Neural progenitor cell (in vitro differentiated cells): ENCODE results near the gene COL17A1. TPM values are rescaled to one million over a fixed set of nuclear protein-coding genes. Genes with fewer than 3 reads are reported as not detected.

Experiments
- DNase-seq: peaks from one replicate; pipeline ENCODE4 v3.0.0-alpha.2; 2016; ENCODE audit warnings: low spot score
- H2AFZ ChIP-seq: fragments of 200-600 bp; sonication (generic); replicated peaks from 2 replicates; pipeline ENCODE4 v1.6.1; 2016; ENCODE audit warnings: antibody characterized with exemption
- H3F3A ChIP-seq: fragments of 200-600 bp; sonication (generic); 2 replicates; pipeline ENCODE4 v1.6.1; 2016; ENCODE audit warnings: antibody characterized with exemption, low read depth
- H3K27ac ChIP-seq: fragments of 200-600 bp; sonication (generic); 2 replicates; pipeline ENCODE4 v1.5.1; 2016; ENCODE audit warnings: mild to moderate bottlenecking
- H3K27me3 ChIP-seq: fragments of 200-600 bp; sonication (generic); 2 replicates; pipeline ENCODE4 v1.6.1; 2016; ENCODE audit warnings: mild to moderate bottlenecking, moderate library complexity
- H3K36me3 ChIP-seq: fragments of 200-600 bp; sonication (generic); 2 replicates; pipeline ENCODE4 v1.5.1; 2016
- H3K4me1 ChIP-seq: fragments of 200-600 bp; sonication (generic); 2 replicates; pipeline ENCODE4 v1.6.1; 2016; ENCODE audit warnings: mixed run types
- H3K4me2 ChIP-seq: fragments of 200-600 bp; sonication (generic); 2 replicates; pipeline ENCODE4 v1.6.1; 2016
- H3K4me3 ChIP-seq: fragments of 200-600 bp; sonication (generic); 2 replicates; pipeline ENCODE4 v1.5.1; 2016
- H3K79me2 ChIP-seq: fragments of 200-600 bp; sonication (generic); 2 replicates; pipeline ENCODE4 v1.6.1; 2016; ENCODE audit warnings: low read depth
- H3K9ac ChIP-seq: fragments of 200-600 bp; sonication (generic); 2 replicates; pipeline ENCODE4 v1.6.1; 2016
- H3K9me3 ChIP-seq: fragments of 200-600 bp; sonication (generic); 2 replicates; pipeline ENCODE4 v1.5.1; 2016; ENCODE audit warnings: low read depth
- H4K20me1 ChIP-seq: fragments of 200-600 bp; sonication (generic); 2 replicates; pipeline ENCODE4 v1.6.1; 2016; ENCODE audit warnings: low read depth
- H3K27ac Mint-ChIP-seq: 3 replicates; pipeline ENCODE4 v1.8.0; 2021; ENCODE audit warnings: mixed read lengths
- H3K27me3 Mint-ChIP-seq: 2 replicates; pipeline ENCODE4 v1.8.0; 2022; ENCODE audit warnings: low read depth, mild to moderate bottlenecking, inconsistent platforms, moderate library complexity, mixed read lengths; ENCODE audit not compliant: insufficient read depth
- H3K36me3 Mint-ChIP-seq: 3 replicates; pipeline ENCODE4 v1.8.0; 2021; ENCODE audit warnings: mixed read lengths
- H3K4me1 Mint-ChIP-seq: 3 replicates; pipeline ENCODE4 v1.8.0; 2021; ENCODE audit warnings: mixed read lengths
- H3K4me3 Mint-ChIP-seq: 3 replicates; pipeline ENCODE4 v1.8.0; 2021; ENCODE audit warnings: mild to moderate bottlenecking, moderate library complexity, mixed read lengths
- H3K9me3 Mint-ChIP-seq: 3 replicates; pipeline ENCODE4 v1.8.0; 2020; ENCODE audit warnings: mixed read lengths
- CTCF ChIP-seq: fragments of 200-600 bp; sonication (generic); IDR thresholded peaks from 2 replicates; pipeline ENCODE4 v1.5.1; 2017; ENCODE audit warnings: antibody characterized with exemption, mild to moderate bottlenecking
- EZH2 ChIP-seq: fragments of 200-600 bp; sonication (generic); IDR thresholded peaks from 2 replicates; pipeline ENCODE4 v1.6.1; 2017; ENCODE audit warnings: antibody characterized with exemption, mild to moderate bottlenecking, moderate library complexity
- EZH2phosphoT487 ChIP-seq: fragments of 200-600 bp; sonication (generic); IDR thresholded peaks from 2 replicates; pipeline ENCODE4 v1.6.1; 2017; ENCODE audit warnings: antibody characterized with exemption
- total RNA-seq: library from RNA; depleted of rRNA; stranded (reverse); fragments of >200 nt; gene quantifications from 2 replicates; pipeline ENCODE4 v1.2.3, GENCODE V29; 2015; ENCODE audit warnings: low replicate concordance

Gene COL17A1
- total RNA-seq, 1 donor from 2014 or later, result 2.3 TPM

GRCh38 chr10:103990121-103990520 lies 95.6 kb downstream of the COL17A1 start:
- Histone ChIP-seq H2AFZ (no peak overlapping the region), H3K27ac (no peak overlapping the region), H3K36me3 (peaks cover 4% of the 10 kb centered on the region), H3K79me2 (peaks cover 10% of the 10 kb centered on the region), H4K20me1 (peaks cover 4% of the 10 kb centered on the region), H3K4me2 (no peak overlapping the region), H3K4me1 (no peaks in the 10 kb centered on the region), H3K4me3 (no peak overlapping the region), H3K9me3 (no peaks in the 10 kb centered on the region), H3F3A (no peaks in the 10 kb centered on the region), H3K27me3 (no peaks in the 10 kb centered on the region), H3K9ac (no peak overlapping the region)
- H3K4me3 Mint-ChIP-seq, result no peak overlapping the region
- no peaks in the 10 kb centered on the region for H3K27me3 Mint-ChIP-seq
- no peak overlapping the region for H3K27ac Mint-ChIP-seq
- DNase-seq, result no peak
- H3K9me3 Mint-ChIP-seq, result no peaks in the 10 kb centered on the region
- no peak for TF ChIP-seq EZH2phosphoT487
- TF ChIP-seq EZH2, result no peak
- TF ChIP-seq CTCF, result no peak
- no peaks in the 10 kb centered on the region for H3K4me1 Mint-ChIP-seq
- peaks cover 17% of the 10 kb centered on the region for H3K36me3 Mint-ChIP-seq

- peaks cover 35% of the 10 kb centered on the region for H3K79me2 ChIP-seq
- no peak overlapping the region for H3K27ac ChIP-seq
- H3K4me2 ChIP-seq, result no peak overlapping the region
- H4K20me1 ChIP-seq, result peaks cover 33% of the 10 kb centered on the region
- no peaks in the 10 kb centered on the region for H3K27me3 ChIP-seq
- no peaks in the 10 kb centered on the region for H3K9me3 ChIP-seq
- no peak overlapping the region for H3K4me3 ChIP-seq
- no peaks in the 10 kb centered on the region for H3K36me3 ChIP-seq
- TF ChIP-seq CTCF (no peak), EZH2 (no peak), EZH2phosphoT487 (no peak)
- H3K9ac ChIP-seq, result no peak overlapping the region
- no peaks in the 10 kb centered on the region for H3F3A ChIP-seq
- peaks cover 10% of the 10 kb centered on the region for H3K4me1 Mint-ChIP-seq
- H3K27ac Mint-ChIP-seq, result no peak overlapping the region
- H3K36me3 Mint-ChIP-seq, result peaks cover 6% of the 10 kb centered on the region
- H3K27me3 Mint-ChIP-seq, result no peaks in the 10 kb centered on the region
- H3K4me1 ChIP-seq, result no peaks in the 10 kb centered on the region
- H3K4me3 Mint-ChIP-seq, result no peak overlapping the region
- H3K9me3 Mint-ChIP-seq, result peaks cover 2% of the 10 kb centered on the region
- no peak for DNase-seq
- H2AFZ ChIP-seq, result no peak overlapping the region
These were observed 99.3 kb downstream of the COL17A1 start for GRCh38 chr10:103986360-103986759.

- Mint-ChIP-seq H3K4me3 (no peak overlapping the region), H3K27me3 (no peaks in the 10 kb centered on the region), H3K9me3 (peaks cover 2% of the 10 kb centered on the region), H3K36me3 (peaks cover 6% of the 10 kb centered on the region), H3K4me1 (peaks cover 10% of the 10 kb centered on the region), H3K27ac (no peak overlapping the region)
- Histone ChIP-seq H3K27me3 (no peaks in the 10 kb centered on the region), H2AFZ (no peak overlapping the region), H3K4me2 (no peak overlapping the region), H4K20me1 (peaks cover 38% of the 10 kb centered on the region), H3K4me1 (no peaks in the 10 kb centered on the region), H3K9ac (no peak overlapping the region), H3K27ac (no peak overlapping the region), H3K9me3 (no peaks in the 10 kb centered on the region), H3K79me2 (peaks cover 42% of the 10 kb centered on the region), H3K4me3 (no peak overlapping the region), H3F3A (no peaks in the 10 kb centered on the region), H3K36me3 (no peaks in the 10 kb centered on the region)
- TF ChIP-seq EZH2, result no peak
- no peak for DNase-seq
These were observed 100.0 kb downstream of the COL17A1 start for GRCh38 chr10:103985726-103986125.

GRCh38 chr10:103983367-103983911 lies 102.2 kb downstream of the COL17A1 start:
- peaks cover 5% of the 10 kb centered on the region for H3K36me3 Mint-ChIP-seq
- H3K27ac Mint-ChIP-seq, result no peak overlapping the region
- peaks cover 2% of the 10 kb centered on the region for H3K9me3 Mint-ChIP-seq
- peaks cover 10% of the 10 kb centered on the region for H3K4me1 Mint-ChIP-seq
- Histone ChIP-seq H2AFZ (no peak overlapping the region), H4K20me1 (peaks cover 42% of the 10 kb centered on the region), H3K27ac (no peak overlapping the region), H3K4me1 (no peaks in the 10 kb centered on the region), H3K36me3 (no peaks in the 10 kb centered on the region), H3K79me2 (peaks cover 60% of the 10 kb centered on the region), H3K9ac (no peak overlapping the region), H3F3A (no peaks in the 10 kb centered on the region), H3K9me3 (no peaks in the 10 kb centered on the region), H3K4me2 (no peak overlapping the region), H3K4me3 (no peak overlapping the region), H3K27me3 (no peaks in the 10 kb centered on the region)
- H3K4me3 Mint-ChIP-seq, result no peak overlapping the region
- no peaks in the 10 kb centered on the region for H3K27me3 Mint-ChIP-seq
- TF ChIP-seq EZH2, result no peak
- no peak for TF ChIP-seq EZH2phosphoT487
- no peak for TF ChIP-seq CTCF
- no peak for DNase-seq
